GM21423 (cell line): Measurements from ENCODE around the gene GNG12.
"Not testable (repeated sequence)": the region's sequence is repeated elsewhere in the genome, so short reads cannot be mapped to it uniquely, and the experiment has no call there.

Experiments used
- ATAC-seq: cut with Tn5 transposase; IDR thresholded peaks from one replicate; pipeline ENCODE4 v1.9.1; 2021; ENCODE audit warnings: mild to moderate bottlenecking, moderate library complexity; ENCODE audit not compliant: unreplicated experiment

GNG12 gene

DNA sequence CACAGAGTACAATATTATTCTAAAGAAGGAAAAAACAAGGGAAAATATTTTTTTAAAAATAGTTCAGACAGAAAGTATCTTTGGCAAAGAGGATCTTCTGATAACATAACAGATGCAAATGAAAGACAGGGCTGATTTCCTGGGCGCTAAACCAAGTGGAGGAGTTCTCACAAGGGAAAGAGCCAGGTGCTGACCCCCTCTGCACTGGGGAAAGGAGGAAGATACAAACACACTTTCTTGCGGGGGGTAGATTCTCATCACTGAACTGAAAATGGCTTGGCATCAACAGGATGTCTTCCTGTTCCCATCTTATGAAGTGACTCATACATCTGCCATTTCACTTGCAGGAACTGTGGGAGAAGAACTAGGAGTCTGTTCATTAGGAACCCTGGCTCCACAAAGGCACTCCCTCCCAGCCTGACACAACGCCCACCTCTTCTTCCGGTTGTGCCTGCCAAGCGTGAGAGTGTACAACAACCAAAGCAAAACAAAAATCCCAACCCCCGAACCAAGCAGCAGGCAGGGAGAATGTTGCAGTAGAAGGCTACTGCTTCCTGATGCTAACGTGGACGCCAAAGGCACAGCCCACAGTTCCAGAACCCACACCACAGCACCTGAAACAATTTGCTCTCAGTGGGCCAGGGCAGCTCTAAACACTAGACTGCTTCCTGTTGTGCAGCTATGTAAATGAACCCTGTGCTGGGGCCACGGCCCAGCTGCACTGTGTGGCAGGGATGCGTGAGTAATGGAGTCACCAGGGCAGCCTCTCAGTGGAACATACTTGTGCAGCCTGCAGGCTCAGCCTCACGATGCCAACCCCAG is 97.2 kb downstream of the GNG12 start:
- ATAC-seq, result peak; percentile 95

GRCh38 chr1:67735206-67735605 is 98.1 kb downstream of the GNG12 start:
- no peak for ATAC-seq

- ATAC-seq, result no peak
Measured at GRCh38 chr1:67734323-67734690, 99.0 kb downstream of the GNG12 start.

DNA sequence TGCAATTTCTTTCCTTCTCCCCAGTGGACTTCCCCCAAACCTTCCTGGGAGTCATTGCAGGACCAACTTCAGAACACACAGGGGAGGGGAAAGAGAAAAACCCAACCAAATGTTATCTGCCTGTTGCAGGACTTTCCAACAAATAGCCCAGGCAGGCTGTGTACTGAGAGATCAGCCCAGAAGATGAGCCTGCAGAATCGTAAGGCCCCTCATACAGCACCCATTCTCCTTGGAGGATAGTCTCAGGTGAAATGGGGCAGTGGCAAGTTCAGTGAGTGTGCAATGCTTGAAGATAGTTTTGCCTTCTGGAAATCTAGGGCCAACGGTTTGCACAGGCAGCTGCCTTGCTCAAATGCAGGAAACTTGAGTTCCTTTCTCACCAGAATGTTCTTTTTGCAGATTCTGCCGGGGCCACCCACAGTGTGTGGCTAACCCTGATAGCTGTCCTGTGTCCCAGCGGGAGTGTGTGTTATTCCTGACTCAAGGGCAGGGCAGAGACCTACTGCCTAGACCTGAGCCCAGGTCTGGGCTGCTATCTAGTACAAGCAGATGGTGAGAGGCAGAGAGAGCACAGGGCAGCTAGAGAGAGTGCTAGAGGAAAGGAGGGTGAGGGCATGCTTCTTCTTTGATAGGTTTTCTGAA is 99.5 kb downstream of the GNG12 start:
- ATAC-seq, result no peak

GRCh38 chr1:67732750-67733151 is 100.5 kb downstream of the GNG12 start:
- ATAC-seq, result peak; percentile 36

DNA sequence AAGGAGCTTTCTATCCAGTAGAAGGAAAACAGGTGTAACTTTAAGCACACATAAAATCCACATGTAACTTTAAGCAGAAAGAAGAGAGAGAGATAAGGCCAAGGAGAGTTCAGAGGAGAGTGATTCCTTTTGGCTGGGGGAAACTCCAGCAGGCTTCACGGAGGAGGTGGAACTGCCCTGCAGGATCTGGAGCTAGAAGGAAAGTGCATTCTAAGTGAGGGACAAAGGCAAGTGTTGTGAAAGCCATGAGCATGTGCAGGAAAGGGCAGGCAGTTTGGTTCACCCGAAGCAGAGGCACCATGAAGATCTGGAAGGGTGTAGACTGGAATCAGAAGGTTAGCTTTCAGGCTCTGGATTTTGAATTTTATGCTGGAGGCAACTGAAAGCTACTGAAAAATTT is 101.9 kb downstream of the GNG12 start:
- no peak for ATAC-seq

GRCh38 chr1:67730312-67730711 is 103.0 kb downstream of the GNG12 start:
- ATAC-seq, result not testable (repeated sequence)

DNA sequence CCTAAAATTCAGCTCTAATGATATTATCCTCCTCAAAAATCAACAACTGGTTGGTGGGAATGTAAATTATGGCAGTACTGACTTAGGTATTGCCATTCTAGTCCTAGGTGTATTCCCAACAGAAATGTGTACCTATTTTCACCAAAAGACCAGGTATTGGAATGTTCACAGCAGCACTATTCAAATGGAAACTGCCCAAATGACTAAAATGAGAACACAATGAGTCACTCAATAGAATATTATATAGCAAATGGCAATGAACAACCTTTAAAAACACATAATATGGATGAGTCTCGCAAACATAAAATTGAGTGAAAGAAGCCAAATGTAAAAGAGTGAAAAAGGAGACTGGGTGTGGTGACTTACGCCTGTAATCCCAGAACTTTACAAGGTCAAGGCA is 103.4 kb downstream of the GNG12 start:
- ATAC-seq, result no peak

DNA sequence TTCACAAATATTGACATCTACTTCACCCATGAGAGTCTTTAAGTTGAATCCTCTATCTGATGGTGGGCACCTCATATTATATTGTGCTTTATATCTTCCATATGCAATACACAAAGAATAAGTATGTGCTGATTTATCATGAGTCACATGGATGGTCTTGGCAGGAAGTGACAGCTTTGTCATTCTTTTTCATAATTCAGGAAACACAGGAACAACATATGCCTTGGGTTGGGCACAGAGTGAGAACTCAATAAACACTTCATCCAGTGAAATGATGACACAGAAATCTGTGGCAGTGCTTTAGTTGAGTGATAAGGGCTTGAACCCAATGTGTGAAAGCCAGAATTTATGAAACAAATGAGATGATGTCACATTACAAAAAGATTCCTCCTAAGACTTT is 107.0 kb downstream of the GNG12 start:
- no peak for ATAC-seq

DNA sequence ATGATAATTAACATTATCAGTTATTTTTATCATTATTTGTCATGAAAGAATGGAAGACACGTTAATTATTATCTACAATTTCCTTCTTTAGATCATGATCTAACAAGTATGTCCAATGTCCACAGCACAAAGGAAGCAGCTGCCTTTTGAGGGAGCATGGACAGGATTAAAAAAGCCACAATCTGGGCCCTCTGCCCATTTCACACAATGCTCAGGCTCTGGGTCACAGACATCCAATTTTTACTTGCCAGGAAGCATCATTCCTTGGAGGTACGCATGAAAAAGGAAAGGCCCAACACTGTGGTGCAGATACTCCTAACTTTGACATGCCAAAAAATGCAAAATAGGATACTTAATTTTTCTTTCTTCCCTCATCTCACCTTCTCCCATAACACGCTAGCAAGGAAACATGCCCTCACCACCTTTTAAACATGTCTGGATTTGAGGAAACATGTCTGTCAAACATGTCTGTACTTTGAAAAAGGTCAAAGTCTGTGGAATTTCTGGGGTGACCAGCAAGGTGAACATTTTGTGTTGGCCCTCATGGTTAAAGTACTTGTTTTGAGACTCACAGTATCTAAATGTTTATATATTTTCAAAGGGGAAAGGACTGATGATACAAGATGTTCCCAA is 108.2 kb downstream of the GNG12 start:
- ATAC-seq, result no peak

GRCh38 chr1:67723620-67724019 is 109.6 kb downstream of the GNG12 start:
- ATAC-seq, result peak; percentile 72

DNA sequence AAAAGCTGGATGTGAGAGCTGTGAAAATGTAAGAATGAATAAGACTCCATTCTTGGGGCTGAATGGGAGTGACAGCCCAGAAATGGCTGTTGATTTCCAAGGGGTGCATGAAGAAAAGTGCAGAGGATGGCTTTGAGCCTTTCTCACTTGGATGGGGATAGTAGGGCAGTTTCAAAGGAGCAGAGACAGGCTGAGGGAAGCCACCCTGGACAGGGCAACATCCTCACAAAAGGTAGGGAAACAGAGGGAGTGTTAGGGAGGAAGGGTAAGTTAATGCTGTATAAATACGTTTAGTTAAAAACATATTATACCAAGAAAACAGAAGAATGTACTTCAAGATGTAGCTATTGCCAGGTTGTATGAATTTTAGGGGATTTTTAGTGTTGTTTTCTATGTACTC is 110.1 kb downstream of the GNG12 start:
- no peak for ATAC-seq

- no peak for ATAC-seq
Measured at GRCh38 chr1:67722292-67722944, 110.8 kb downstream of the GNG12 start.

GRCh38 chr1:67721650-67722291 is 111.5 kb downstream of the GNG12 start:
- ATAC-seq, result no peak

DNA sequence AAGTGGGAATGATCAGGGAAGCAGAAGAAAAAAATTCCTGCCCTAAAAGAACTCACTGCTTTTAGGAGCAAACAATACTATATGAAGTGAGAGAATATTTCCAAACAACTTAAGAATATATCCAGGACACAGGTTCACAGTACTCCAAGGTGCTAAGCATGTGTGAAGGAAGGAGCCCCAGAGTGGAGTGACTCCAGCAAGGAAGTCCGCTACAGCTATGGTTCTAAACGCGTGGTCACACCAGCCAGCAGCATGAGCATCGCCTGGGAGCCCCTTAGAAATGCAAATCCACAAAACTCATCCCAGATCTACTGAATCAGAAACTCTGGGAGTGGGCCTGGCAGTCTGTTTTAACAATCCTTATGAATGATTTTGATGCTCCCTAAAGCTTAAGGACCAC is 112.2 kb downstream of the GNG12 start:
- ATAC-seq, result no peak

DNA sequence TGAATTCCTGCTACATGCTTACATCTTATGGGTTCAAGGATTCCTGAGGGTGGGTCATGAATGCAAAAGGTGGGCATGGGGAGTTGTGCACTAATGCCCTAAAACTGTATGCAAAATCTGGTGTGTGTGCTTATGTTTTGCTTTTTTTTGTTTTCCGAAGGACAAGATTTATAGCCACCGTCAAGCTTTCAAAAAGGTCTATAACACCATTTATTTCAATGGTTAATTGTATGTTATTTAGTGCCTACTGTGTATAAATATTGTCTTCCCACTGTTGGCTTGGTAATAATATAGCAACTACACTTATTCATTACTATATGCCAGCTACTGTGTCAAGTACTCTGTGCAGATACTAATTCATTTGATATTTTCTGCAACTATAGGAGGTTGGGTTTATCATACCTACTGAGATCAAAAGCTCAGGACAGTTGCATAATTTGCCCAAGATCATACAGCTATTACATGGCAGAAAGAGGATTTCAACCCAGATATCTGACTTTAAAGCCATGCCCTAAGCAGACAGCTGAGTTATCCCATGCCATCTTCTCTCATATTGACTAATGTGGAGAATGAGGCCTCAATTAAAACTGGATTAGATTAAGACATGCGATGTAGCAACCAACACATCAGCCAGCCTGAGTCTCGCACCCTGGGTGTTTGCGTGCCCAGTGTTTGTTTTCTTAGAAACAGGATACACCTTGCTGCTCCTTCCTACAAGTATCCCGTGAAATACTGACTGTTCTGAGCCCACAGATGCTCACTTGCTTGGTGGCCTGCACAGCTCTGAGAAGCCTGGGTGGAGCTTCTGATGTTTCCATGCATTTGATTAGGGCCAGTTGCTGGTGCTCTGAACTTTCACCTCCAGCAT is 113.7 kb downstream of the GNG12 start:
- no peak for ATAC-seq

- no peak for ATAC-seq
Measured at GRCh38 chr1:67717876-67718275, 115.4 kb downstream of the GNG12 start.

DNA sequence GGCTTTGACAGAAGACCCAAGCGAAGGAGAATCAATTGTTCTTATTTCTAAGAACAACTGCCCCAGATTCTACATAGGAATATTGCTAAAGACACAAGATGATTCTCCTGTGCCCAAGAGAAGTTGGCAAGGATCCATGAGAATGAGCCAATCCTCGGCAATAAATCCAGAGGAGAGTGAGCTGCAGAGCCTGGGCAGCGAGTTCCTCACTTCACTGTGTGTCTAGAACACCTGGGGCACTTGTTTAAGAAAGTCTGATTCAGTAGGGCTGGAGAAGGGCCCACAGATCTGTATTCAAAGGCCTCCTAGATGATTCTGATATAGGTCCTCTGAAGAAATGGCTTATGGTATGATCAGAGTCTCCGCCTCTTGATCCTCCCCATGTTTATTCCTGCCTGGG is 116.5 kb downstream of the GNG12 start:
- ATAC-seq, result no peak

DNA sequence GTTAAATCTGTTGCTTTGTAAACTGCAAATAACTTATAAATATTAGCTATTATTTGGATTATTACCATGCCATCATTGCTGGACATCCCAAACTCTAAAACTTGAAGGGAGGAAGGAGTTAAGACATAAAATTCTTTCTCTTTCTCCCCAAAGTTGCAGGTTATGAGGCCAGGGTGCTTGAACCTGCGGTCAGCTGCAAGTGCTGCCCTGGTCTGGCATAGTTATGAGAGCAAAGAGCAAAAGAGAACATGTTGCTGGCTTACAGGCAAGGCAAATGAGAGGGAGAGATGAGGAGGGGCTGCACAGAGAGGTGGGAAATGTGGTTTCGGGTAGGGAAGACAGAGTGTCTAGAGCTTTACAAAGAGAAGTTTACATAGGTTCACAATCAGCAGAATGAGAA is 117.4 kb downstream of the GNG12 start:
- no peak for ATAC-seq
